COLO829 (cell line): ENCODE results near the gene TADA3.

Experiments
- DNase-seq: peaks from one replicate; pipeline ENCODE4 v3.0.0; 2012; ENCODE audit warnings: low spot score

The TADA3 gene

DNA sequence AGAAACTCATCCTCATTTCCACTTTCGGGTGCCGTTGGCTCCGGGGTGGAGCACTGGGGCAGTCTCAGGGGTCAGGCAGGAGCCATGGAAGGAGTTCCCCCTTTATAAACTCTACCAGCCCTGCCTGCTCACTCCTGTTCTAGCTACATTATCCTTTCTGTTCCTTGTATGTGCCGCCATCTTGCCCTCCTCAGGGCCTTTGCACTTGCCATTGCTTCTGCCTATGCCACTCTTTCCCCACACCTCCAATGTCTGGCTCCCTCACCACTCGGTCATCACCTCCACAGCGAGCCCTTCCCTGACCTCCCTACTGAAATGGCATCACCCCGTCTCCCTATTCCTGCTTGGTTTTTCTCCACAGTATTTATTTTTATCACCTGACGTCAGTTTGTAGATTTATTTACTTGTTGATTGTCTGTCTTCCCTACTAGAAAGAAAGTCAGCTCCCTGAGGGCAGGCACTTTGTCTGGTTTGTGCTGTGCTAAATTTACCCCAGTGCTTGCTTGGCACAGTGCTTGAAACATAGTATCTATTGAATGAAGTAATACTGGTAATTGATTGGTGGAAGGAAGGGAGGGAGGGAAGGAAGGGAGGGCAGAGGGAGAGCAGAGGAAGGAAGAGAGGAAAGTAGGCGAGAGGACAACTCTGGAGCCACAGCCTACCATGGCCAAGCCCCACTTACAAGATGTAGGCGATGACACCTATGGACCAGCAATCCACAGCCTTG lies 31.3 kb downstream of the TADA3 start:
- no peak for DNase-seq

DNA sequence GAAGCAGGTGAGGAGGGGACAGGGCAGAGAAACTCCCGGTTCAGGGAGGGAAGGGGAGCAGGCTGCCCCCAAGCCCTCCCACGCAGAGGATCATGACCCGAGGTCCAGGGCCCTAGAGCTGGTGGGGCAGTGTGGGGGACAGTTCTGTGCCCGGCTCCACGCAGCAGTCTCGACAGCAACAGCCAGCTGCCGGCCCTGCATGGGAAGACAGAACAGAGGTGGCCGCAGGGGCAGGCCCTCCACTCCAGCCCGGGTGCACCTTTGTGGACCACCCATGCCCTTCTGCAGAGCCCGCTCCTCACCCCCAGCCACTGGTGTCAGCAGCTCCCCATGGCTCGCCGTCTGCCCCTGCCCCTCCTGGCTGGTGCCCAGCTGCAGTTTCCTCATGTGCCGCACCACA lies 34.8 kb downstream of the TADA3 start:
- DNase-seq, result no peak

DNA sequence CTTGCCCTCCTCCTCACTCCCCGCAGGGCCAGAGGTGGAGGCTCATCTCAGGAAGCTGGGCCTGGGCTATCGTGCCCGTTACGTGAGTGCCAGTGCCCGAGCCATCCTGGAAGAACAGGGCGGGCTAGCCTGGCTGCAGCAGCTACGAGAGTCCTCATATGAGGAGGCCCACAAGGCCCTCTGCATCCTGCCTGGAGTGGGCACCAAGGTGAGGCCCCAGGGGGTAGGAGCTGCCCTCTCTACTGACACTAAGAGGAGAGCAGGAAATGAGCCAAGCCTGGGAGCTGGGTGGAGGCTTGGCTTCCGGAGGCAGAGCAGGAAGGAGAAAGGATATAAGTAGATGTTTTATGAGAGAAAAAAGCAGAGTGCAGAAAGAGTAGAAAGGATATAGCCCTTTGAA lies 37.6 kb downstream of the TADA3 start:
- no peak for DNase-seq

DNA sequence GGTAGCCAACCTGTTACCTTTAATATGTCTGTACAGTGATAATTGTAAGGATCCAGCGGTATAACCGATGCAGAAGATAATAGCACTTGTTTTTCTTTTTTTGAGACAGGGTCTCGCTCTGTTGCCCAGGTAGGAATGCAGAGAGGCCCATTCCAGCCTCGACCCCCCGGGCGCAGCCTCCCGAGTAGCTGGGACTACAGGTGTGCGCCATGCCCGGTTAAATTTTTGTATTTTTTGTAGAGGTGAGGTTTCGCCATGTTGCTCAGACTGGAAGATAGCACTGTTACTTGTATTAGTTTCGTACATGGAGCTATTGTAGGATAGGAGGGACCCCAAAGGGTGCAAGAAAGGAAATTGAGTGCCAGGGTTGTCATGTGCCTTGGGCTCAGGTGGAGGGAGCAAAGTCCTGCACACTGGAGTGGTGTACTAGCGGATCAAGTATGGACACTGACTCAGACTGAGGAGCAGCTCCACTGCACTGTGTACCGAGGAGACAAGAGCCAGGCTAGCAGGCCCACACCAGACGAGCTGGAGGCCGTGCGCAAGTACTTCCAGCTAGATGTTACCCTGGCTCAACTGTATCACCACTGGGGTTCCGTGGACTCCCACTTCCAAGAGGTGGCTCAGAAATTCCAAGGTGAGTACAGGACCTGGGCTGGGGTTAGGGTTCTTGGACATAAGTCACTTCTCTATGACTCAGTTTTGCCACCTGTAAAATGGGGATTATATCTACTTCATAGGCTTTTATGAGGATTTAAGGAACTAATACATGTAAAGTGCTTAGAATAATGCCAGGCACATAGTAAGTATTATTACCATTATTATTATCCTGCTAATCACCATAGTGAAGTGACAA lies 41.5 kb downstream of the TADA3 start:
- no peak for DNase-seq

DNA sequence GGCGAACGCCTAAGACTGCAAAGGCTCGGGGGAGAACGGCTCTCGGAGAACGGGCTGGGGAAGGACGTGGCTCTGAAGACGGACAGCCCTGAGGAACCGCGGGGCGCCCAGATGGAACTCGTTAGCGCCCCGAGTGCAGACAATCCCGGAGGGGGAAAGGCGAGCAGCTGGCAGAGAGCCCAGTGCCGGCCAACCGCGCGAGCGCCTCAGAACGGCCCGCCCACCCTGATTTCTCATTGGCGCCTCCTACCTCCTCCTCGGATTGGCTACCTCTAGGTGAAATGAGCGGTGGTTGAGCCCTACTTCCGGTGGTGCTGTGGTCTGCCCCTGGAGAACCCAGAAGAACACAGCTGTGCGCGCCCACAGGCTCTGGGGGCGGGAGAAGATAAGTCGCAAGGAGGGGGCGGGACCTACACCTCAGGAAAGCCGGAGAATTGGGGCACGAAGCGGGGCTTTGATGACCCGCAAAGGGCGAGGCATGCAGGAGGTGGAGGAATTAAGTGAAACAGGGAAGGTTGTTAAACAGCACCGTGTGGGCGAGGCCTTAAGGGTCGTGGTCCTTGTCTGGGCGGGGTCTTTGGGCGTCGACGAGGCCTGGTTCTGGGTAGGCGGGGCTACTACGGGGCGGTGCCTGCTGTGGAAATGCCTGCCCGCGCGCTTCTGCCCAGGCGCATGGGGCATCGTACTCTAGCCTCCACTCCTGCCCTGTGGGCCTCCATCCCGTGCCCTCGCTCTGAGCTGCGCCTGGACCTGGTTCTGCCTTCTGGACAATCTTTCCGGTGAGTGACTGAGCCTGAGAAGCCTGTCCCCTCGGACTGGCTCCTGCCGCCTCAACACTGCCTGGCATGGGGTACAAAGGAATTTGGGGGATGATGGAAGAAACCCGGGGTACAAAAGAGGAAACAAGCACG lies 42.4 kb downstream of the TADA3 start, which contains the start of gene OGG1:
Gene OGG1 (plus strand): TSS at position 308 of the 911 bp plus-strand sequence. CDS start 335 bp downstream, at position 643.
- peak; percentile 88 for DNase-seq

DNA sequence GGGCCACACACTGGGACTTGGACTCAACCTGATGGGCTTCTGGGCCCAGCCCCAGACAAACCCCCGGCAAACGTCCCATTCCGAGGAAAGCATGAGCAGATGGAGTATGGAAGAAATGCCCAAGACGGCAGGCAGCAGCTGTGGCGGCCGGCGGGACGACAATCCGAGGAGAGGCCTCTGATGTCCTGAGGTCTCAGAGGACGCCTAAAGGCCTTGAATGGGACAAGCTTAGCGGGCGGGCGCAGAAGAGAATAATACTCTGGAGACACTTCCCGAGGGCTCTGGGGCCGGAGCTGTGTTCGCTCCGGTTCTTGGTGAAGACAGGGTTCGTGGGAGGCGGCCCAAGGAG lies 43.0 kb downstream of the TADA3 start:
- DNase-seq, result no peak

DNA sequence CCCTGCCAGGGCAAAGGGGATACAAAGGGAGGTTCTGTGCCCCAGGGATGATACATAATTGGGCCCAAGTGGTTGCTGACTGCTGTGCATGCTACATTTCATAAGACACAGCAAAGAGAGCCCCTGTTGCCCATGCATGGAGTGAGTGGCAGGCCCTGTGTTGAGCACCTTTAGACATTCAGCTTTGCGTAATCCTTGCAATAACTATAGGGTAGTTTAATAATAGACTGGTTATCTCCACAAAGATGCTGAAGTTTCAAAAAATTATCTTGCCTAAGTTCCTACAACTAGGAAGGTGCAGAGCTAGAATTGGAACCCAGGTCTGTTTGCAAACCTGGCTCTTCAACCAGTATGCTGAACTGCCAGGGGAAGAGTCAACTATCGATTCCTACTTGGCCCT lies 44.2 kb downstream of the TADA3 start:
- no peak for DNase-seq

DNA sequence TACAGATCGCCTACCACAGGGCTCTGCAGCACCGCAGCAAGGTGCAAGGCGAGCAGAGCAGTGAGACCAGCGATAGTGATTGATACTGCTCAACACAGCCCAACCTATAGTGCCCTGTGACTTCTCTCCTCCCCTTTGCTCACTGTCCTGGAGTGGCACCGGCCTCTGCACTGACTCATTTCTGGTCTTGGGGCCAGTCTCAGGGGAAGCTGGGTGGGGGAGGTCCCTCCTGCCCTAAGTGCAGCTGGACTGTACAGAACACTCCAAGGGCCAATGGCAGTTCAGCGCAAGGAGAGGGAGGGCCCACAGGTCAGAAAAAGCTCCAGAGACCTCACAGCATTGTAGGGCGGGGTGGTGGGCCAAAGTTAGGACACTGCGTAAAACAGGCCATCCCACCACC lies 45.0 kb downstream of the TADA3 start:
- no peak for DNase-seq

DNA sequence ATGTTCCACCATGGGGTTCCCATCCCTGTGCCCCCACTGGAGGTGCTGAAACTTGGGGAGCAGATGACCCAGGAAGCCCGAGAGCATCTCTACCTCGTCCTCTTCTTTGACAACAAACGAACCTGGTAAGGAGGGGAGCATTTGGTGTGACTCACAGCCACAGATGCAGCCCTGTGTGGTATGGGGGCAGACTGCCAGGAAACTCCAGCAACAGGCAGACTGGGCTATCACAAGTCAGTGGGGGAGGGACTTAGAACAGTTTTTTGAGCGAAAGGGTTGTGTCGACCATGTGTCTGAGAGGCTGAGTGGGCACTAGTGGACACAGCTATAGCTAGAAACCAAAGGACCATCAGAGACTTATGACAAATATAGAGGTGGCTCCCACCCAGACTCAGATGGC lies 45.9 kb downstream of the TADA3 start:
- DNase-seq, result no peak

DNA sequence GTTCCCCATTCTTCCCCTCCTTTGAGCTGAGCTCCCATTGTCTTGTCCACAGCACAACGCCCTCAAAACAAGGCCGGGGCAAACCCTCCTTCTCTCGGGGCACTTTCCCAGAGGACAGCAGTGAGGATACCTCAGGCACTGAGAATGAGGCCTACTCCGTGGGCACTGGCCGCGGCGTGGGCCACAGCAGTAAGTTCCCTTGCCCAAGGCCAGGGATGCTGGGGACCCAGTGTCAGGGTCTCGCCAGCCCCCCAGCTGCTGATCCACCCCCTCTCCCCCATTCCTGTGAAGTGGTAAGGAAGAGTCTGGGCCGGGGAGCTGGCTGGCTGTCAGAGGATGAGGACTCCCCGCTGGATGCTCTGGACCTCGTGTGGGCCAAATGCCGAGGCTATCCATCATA lies 46.8 kb downstream of the TADA3 start:
- DNase-seq, result no peak

DNA sequence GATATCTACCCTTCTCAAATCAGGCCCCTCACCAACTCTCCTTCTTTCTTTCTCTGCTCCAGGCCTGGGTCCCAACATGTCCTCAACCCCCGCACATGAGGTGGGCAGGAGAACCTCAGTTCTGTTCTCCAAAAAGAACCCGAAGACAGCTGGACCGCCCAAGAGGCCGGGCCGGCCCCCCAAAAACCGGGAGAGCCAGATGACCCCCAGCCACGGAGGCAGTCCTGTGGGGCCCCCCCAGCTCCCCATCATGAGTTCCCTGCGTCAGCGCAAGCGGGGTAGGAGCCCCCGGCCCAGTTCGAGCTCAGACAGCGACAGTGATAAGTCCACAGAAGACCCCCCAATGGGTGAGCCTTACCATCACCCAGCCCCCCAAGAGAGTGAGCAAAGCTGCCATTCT lies 48.1 kb downstream of the TADA3 start:
- DNase-seq, result no peak

DNA sequence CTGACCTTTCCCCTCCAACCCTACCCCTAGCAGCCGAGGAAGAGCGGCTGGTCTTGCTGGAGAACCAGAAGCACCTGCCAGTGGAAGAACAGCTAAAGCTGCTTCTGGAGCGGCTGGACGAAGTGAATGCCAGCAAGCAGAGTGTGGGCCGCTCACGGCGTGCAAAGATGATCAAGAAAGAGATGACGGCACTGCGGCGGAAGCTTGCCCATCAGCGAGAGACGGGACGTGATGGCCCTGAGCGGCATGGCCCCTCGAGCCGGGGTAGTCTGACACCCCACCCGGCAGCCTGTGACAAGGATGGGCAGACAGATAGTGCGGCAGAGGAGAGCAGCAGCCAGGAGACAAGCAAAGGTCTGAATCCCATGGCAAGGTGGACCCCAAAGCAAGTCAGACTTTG lies 48.7 kb downstream of the TADA3 start:
- no peak for DNase-seq

DNA sequence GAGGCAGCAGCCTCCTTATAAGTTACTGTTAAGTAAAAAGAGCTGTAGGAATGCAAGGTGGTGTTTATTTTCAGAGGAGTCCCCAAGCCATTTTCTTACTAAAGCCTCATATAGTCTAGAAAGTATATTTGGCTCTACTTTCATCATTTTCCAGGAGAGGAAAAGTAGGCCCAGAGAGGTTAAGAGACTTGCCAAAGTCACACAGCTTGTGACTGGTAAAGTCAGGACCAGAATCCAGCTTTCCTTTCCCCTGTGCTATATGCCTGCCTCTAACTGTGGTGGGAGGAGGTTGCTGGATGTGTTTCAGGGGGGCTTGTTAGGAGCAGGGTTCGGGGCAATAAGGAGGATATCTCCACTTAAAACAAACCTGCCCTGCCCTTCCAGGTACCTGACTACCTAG lies 49.7 kb downstream of the TADA3 start:
- DNase-seq, result no peak

DNA sequence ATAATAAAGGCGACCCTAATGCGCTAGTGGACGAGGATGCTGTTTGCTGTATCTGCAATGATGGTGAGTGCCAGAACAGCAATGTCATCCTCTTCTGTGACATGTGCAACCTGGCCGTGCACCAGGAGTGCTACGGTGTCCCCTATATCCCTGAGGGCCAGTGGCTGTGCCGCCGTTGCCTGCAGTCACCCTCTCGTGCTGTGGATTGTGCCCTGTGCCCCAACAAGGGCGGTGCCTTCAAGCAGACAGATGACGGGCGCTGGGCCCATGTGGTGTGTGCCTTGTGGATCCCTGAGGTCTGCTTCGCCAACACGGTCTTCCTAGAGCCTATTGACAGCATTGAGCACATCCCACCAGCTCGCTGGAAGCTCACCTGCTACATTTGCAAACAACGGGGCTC lies 53.1 kb downstream of the TADA3 start:
- DNase-seq, result no peak

DNA sequence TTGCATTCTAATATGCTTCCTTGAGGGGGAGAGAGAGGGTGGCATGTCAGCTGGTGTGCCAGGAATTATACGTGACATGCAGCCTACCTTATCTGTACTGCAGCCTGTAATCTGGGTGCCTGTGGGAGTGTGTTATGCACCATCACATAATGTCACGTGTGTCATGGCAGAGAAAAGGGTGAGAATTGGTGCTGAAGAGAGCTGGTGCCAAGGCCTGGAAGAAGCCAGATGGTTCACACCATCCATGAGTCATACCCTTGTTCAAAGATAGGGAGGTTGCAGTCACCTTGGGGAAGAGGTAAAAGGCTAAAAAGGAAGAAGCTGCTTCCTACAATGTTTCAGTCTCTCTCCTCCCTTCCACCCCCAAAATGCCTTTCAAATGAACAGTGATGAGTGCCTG lies 55.4 kb downstream of the TADA3 start:
- no peak for DNase-seq

DNA sequence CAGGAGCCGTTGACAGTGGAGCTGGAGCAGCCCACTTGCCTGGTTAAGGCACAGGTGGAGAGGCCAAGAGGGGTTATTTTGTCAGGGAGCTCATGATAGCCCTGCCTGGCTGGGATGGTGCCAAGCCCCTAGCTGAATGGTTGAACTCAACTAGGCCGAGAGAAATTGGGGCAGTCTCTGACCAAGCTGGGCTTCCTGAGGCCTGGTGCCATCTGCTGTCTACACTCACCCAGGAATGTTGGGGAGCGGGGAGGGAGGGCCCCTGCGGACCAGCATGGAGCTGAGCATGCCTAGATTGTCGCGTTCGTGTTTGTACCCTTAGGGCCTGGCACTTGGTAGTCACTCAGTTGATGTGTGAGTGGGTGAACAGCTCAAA lies 59.5 kb downstream of the TADA3 start:
- no peak for DNase-seq

DNA sequence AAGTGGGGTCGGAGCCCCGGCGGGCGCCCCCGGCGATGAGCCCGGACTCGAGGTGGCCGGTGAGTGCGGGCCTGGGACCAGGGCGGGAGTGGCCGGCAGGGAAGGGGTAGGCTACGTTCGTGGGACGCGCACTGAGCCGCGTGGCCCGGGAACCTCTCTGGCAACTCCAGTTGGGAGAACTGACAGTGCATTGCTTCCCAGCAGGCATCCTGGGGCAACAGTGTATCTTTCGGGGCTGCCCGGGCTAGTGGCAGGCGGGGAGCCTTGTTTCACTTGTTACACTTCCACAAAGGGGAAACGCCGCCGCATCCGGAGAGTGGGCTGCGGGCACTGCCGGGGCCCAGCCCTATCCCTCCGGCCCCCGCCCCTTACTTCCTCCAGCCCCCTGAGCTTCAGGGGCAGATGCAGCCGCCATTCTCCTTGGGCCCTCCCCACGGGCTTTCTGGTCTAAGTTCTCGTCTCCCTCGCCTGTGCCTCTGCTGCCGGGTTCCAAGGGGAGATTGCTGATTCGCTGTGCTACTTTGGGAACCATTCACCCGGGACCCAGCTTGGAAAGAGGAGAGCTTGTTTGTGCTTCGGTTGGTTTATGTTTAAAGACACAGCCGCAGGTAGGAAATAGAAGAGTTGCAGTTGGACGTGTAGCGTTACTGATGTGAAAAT lies 60.1 kb downstream of the TADA3 start:
- DNase-seq, result no peak

DNA sequence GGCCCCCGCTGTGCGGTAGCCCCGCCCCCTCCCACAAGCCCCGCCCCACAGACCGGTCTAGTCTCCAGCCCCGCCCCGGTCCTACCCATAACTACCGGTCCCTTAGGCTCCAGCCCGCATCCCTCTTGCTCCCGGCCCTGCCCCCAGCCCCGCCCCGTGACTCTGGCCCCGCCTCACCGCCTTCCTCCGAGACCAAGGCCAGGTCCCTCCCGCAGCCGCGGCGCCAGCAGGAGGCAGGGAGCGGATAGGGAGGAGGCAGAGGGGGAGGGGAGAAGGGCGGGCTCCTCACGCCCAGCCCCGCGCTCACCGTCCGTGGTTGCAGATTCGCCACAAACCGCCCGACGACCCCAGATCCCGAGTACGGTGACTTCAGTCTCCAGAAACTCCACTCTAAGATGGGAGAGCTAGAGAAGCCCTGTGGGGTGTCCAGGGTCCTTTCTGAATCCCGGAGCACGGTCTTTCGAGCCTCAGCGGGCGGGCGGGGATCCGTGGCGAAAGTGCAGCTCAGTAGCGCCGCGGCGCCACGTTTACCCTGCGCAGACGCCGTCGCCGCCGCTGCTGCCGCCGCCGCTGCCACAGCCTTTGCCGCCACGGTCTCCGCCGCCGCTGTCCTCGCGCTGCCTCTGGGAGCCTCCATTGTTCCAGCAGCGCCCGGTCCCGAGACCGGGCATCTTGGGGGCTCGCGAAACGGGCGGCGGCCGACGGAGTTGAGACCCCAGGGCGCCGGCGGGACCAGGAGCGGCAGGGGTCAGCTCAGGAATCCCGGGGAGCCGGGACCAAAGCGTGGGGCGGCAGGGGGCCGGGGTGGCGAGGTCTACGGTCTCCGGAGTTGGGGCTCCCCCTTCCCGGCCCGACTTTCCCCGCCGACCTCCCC lies 60.8 kb downstream of the TADA3 start, which contains the start of gene BRPF1:
Gene BRPF1 (plus strand): TSS at position 530 of the 874 bp plus-strand sequence. CDS start 2,406 bp downstream, outside the sequence.
- DNase-seq, result peak; percentile 98

DNA sequence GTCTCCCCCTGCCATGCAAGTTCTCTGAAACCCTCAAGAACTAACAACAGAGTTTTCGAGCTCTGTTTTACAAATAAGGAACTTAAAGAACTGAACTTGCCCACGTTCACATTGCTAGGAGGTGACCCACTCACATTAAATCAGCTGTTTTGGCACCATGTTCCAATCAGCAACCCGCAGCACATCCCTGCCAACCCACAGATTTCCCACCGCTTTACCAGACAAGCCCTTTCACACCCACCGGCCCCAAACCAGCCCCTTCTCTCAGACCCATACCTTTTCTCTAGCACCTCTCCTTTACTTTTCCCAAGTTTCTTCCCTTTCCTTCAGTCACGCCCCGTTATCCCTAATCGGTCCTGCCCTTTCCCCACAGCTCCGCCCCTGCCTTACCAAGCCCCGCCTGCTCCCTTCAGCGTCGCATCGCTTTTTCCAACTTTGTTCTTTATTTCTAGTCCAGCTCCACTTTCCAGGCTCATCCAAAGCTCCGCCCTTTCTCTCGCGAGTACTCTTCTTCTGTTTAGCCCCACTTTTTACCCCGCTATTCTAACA lies 61.5 kb downstream of the TADA3 start:
- DNase-seq, result no peak
